Mucosa of rectum (tissue), 2 donors: Measurements from ENCODE around the gene PTPN11.
"Not testable (repeated sequence)": the region's sequence is repeated elsewhere in the genome, so short reads cannot be mapped to it uniquely, and the experiment has no call there.

ENCODE experiments used
- H3K27ac ChIP-seq, 2 donors: one replicate each; pipeline ENCODE4 v1.7.0; 2013; ENCODE audit warnings: inconsistent platforms in 2 of 2, low read depth in 2 of 2, low read length in 2 of 2
- H3K27me3 ChIP-seq, 2 donors: one replicate each; pipeline ENCODE4 v1.7.0; 2013; ENCODE audit warnings: low read length in 2 of 2; ENCODE audit not compliant: control insufficient read depth in 2 of 2, insufficient read depth in 2 of 2
- H3K36me3 ChIP-seq, 2 donors: one replicate each; pipeline ENCODE4 v1.7.0; 2013; ENCODE audit warnings: low read length in 2 of 2; ENCODE audit not compliant: control insufficient read depth in 2 of 2, insufficient read depth in 2 of 2
- H3K4me1 ChIP-seq, 2 donors: one replicate each; pipeline ENCODE4 v1.7.0; 2013; ENCODE audit warnings: low read length in 2 of 2, mild to moderate bottlenecking in 1 of 2; ENCODE audit not compliant: control insufficient read depth in 2 of 2, insufficient read depth in 2 of 2
- H3K4me3 ChIP-seq, 2 donors: one replicate each; pipeline ENCODE4 v1.7.0; 2013; ENCODE audit warnings: low read length in 2 of 2
- H3K9ac ChIP-seq, 2 donors: one replicate each; pipeline ENCODE4 v1.7.0; 2013; ENCODE audit warnings: low read length in 2 of 2, low read depth in 1 of 2, mild to moderate bottlenecking in 1 of 2
- H3K9me3 ChIP-seq, 2 donors: one replicate each; pipeline ENCODE4 v1.7.0; 2013; ENCODE audit warnings: low read length in 2 of 2; ENCODE audit not compliant: control insufficient read depth in 2 of 2
- donor health status: healthy.
- donor health status: Normal muscosa, but diverticular disease.

Gene PTPN11

GRCh38 chr12:112409064-112409905, 9.5 kb upstream of the PTPN11 start, which contains the start of gene RPL6:
TSS of gene RPL6 (minus strand) at chr12:112409605. CDS start at chr12:112408656, 949 bp downstream.
- H3K4me1 ChIP-seq: peaks cover 4 to 13% of the 10 kb centered on the region in 2 donors
- peak within 1 kb of the TSS; percentile 89 to 90 for H3K27ac ChIP-seq
- peak within 1 kb of the TSS; percentile 90 to 93 for H3K9ac ChIP-seq
- H3K36me3 ChIP-seq: peaks cover 31 to 35% of the 10 kb centered on the region in 2 donors
- H3K9me3 ChIP-seq: no peaks in the 10 kb centered on the region
- peak within 1 kb of the TSS; percentile 98 to 99 for H3K4me3 ChIP-seq
- no peaks in the 10 kb centered on the region for H3K27me3 ChIP-seq

- peaks cover 25 to 29% of the 10 kb centered on the region in 2 donors for H3K36me3 ChIP-seq
- H3K4me3 ChIP-seq: no peak overlapping the region
- H3K27me3 ChIP-seq: no peaks in the 10 kb centered on the region
- H3K9ac ChIP-seq: no peak overlapping the region
- peaks cover 4 to 13% of the 10 kb centered on the region in 2 donors for H3K4me1 ChIP-seq
- H3K9me3 ChIP-seq: no peaks in the 10 kb centered on the region
- no peak overlapping the region for H3K27ac ChIP-seq
Measured at GRCh38 chr12:112409906-112410244, 8.9 kb upstream of the PTPN11 start.

GRCh38 chr12:112413855-112414625, 4.7 kb upstream of the PTPN11 start:
- Histone ChIP-seq H3K27ac (no peak overlapping the region), H3K4me1 (peaks cover 0 to 5% of the 10 kb centered on the region in 2 donors), H3K36me3 (peaks cover 0 to 2% of the 10 kb centered on the region in 2 donors), H3K4me3 (no peak overlapping the region), H3K9me3 (no peaks in the 10 kb centered on the region), H3K9ac (no peak overlapping the region), H3K27me3 (no peaks in the 10 kb centered on the region)

GRCh38 chr12:112415457-112415856, 3.3 kb upstream of the PTPN11 start:
- not testable (repeated sequence) for H3K9ac ChIP-seq

GRCh38 chr12:112418273-112418607, 507 bp upstream of the PTPN11 start:
- peak overlapping the region; percentile 91 to 96 for H3K4me3 ChIP-seq
- peak overlapping the region; percentile 87 to 94 for H3K9ac ChIP-seq
- H3K27me3 ChIP-seq: no peaks in the 10 kb centered on the region
- no peaks in the 10 kb centered on the region for H3K36me3 ChIP-seq
- no peaks in the 10 kb centered on the region for H3K9me3 ChIP-seq
- peaks cover 4 to 12% of the 10 kb centered on the region in 2 donors for H3K4me1 ChIP-seq
- H3K27ac ChIP-seq: peak overlapping the region; percentile 92 to 94

More at GRCh38 chr12:112415457-112415856, 3.3 kb upstream of the PTPN11 start:
- H3K4me3 ChIP-seq, H3K27me3 ChIP-seq, H3K27ac ChIP-seq, H3K9me3 ChIP-seq, H3K36me3 ChIP-seq: not testable (repeated sequence)
- peaks cover 4 to 12% of the 10 kb centered on the region in 2 donors for H3K4me1 ChIP-seq

- Histone ChIP-seq H3K9ac (peak overlapping the region; percentile 88 to 94), H3K27ac (peak overlapping the region; percentile 92 to 94), H3K4me3 (peak overlapping the region; percentile 91 to 96), H3K4me1 (peaks cover 4 to 12% of the 10 kb centered on the region in 2 donors), H3K36me3 (no peaks in the 10 kb centered on the region), H3K27me3 (no peaks in the 10 kb centered on the region), H3K9me3 (no peaks in the 10 kb centered on the region)
Measured at GRCh38 chr12:112419297-112420133, 768 bp downstream of the PTPN11 start.

- no peak overlapping the region for H3K27ac ChIP-seq
- H3K9ac ChIP-seq: peak overlapping the region in 1 of 2 donors; percentile 8
- no peaks in the 10 kb centered on the region for H3K9me3 ChIP-seq
- no peaks in the 10 kb centered on the region for H3K36me3 ChIP-seq
- no peaks in the 10 kb centered on the region for H3K27me3 ChIP-seq
- H3K4me1 ChIP-seq: peaks cover 4 to 12% of the 10 kb centered on the region in 2 donors
- no peak overlapping the region for H3K4me3 ChIP-seq
Measured at GRCh38 chr12:112420740-112421139, 2.0 kb downstream of the PTPN11 start.

GRCh38 chr12:112421363-112421762, 2.6 kb downstream of the PTPN11 start:
- Histone ChIP-seq H3K4me1 (peaks cover 4 to 12% of the 10 kb centered on the region in 2 donors), H3K27ac (no peak overlapping the region), H3K27me3 (no peaks in the 10 kb centered on the region)

GRCh38 chr12:112422531-112422930, 3.8 kb downstream of the PTPN11 start:
- H3K9me3 ChIP-seq: no peaks in the 10 kb centered on the region
- H3K27me3 ChIP-seq: no peaks in the 10 kb centered on the region
- peaks cover 4 to 12% of the 10 kb centered on the region in 2 donors for H3K4me1 ChIP-seq
- peaks cover 0 to 2% of the 10 kb centered on the region in 2 donors for H3K36me3 ChIP-seq
- H3K4me3 ChIP-seq: no peak overlapping the region
- no peak overlapping the region for H3K27ac ChIP-seq
- no peak overlapping the region for H3K9ac ChIP-seq

More at GRCh38 chr12:112421363-112421762, 2.6 kb downstream of the PTPN11 start:
- H3K9ac ChIP-seq: no peak overlapping the region
- H3K9me3 ChIP-seq: no peaks in the 10 kb centered on the region
- H3K4me3 ChIP-seq: no peak overlapping the region
- no peaks in the 10 kb centered on the region for H3K36me3 ChIP-seq
